Measurements from ENCODE around the gene CAMKV.

DNA sequence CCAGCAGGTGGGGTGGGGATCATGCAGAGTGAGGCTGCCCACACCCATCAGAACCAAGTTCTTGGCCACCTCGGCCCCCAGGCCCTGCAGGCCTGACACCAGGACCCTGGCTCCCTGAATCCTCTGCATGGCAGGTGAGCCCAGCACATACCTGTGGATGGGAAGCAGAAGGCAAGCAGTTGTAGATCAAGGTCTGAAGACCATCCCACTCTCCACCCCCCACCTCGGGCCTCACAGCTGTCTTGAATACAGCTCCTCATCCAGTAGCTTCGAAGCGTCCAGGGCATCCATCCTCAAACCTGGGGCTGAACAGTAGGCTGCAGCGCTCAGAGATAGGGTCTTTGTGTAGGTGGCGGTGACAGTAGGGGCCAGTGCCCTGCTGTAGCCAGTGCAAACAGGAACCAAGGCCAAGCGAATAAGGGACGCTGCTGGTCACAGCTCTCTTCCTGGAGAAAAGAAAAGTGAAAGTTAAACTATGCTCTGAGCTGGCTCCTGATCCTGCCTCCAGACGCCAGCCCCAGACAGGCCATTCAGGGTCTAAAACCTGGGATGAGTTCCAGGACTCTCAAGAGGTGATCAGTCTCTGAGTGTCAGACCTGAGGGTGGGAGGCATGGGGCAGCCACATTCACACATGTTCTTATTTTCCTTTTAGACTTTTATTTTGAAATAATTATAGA lies 56.1 kb downstream of the CAMKV start, which contains the start of gene UBA7:
- TF ChIP-seq, protein P1, sequence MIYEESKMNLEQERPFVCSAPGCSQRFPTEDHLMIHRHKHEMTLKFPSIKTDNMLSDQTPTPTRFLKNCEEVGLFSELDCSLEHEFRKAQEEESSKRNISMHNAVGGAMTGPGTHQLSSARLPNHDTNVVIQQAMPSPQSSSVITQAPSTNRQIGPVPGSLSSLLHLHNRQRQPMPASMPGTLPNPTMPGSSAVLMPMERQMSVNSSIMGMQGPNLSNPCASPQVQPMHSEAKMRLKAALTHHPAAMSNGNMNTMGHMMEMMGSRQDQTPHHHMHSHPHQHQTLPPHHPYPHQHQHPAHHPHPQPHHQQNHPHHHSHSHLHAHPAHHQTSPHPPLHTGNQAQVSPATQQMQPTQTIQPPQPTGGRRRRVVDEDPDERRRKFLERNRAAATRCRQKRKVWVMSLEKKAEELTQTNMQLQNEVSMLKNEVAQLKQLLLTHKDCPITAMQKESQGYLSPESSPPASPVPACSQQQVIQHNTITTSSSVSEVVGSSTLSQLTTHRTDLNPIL (CRISPR knock-in tag; IDR thresholded peaks at IDR 0.05; ENCODE audit: low read depth), result no peak
- TF ChIP-seq, protein P2, sequence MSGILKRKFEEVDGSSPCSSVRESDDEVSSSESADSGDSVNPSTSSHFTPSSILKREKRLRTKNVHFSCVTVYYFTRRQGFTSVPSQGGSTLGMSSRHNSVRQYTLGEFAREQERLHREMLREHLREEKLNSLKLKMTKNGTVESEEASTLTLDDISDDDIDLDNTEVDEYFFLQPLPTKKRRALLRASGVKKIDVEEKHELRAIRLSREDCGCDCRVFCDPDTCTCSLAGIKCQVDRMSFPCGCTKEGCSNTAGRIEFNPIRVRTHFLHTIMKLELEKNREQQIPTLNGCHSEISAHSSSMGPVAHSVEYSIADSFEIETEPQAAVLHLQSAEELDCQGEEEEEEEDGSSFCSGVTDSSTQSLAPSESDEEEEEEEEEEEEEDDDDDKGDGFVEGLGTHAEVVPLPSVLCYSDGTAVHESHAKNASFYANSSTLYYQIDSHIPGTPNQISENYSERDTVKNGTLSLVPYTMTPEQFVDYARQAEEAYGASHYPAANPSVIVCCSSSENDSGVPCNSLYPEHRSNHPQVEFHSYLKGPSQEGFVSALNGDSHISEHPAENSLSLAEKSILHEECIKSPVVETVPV (CRISPR knock-in tag; IDR thresholded peaks at IDR 0.05), result no peak
- TF ChIP-seq, protein P3, sequence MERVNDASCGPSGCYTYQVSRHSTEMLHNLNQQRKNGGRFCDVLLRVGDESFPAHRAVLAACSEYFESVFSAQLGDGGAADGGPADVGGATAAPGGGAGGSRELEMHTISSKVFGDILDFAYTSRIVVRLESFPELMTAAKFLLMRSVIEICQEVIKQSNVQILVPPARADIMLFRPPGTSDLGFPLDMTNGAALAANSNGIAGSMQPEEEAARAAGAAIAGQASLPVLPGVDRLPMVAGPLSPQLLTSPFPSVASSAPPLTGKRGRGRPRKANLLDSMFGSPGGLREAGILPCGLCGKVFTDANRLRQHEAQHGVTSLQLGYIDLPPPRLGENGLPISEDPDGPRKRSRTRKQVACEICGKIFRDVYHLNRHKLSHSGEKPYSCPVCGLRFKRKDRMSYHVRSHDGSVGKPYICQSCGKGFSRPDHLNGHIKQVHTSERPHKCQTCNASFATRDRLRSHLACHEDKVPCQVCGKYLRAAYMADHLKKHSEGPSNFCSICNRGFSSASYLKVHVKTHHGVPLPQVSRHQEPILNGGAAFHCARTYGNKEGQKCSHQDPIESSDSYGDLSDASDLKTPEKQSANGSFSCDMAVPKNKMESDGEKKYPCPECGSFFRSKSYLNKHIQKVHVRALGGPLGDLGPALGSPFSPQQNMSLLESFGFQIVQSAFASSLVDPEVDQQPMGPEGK (CRISPR knock-in tag; IDR thresholded peaks at IDR 0.05; ENCODE audit: borderline replicate concordance), result no peak
- TF ChIP-seq ZFP3 (CRISPR knock-in tag; IDR thresholded peaks at IDR 0.05) (no peak), ZNF8 (CRISPR knock-in tag; IDR thresholded peaks at IDR 0.05) (no peak), SNAI2 (CRISPR knock-in tag; IDR thresholded peaks at IDR 0.05) (no peak), ARNTL (CRISPR knock-in tag; IDR thresholded peaks at IDR 0.05; ENCODE audit: borderline replicate concordance, low read depth) (no peak), RARB (CRISPR knock-in tag; IDR thresholded peaks at IDR 0.05) (no peak), GLIS3 (CRISPR knock-in tag; IDR thresholded peaks at IDR 0.05) (no peak), ZNF70 (CRISPR knock-in tag; IDR thresholded peaks at IDR 0.05) (no peak)
- TF ChIP-seq, protein P4, sequence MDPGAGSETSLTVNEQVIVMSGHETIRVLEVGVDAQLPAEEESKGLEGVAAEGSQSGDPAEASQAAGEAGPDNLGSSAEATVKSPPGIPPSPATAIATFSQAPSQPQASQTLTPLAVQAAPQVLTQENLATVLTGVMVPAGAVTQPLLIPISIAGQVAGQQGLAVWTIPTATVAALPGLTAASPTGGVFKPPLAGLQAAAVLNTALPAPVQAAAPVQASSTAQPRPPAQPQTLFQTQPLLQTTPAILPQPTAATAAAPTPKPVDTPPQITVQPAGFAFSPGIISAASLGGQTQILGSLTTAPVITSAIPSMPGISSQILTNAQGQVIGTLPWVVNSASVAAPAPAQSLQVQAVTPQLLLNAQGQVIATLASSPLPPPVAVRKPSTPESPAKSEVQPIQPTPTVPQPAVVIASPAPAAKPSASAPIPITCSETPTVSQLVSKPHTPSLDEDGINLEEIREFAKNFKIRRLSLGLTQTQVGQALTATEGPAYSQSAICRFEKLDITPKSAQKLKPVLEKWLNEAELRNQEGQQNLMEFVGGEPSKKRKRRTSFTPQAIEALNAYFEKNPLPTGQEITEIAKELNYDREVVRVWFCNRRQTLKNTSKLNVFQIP (CRISPR knock-in tag; IDR thresholded peaks at IDR 0.05; ENCODE audit: borderline replicate concordance, low read depth), result no peak
